Measurements from ENCODE around the gene ARHGAP19. TPM values are rescaled to one million over a fixed set of nuclear protein-coding genes. Genes with fewer than 3 reads are reported as not detected.

ARHGAP19 gene
- total and polyA plus RNA-seq, 9 of the 15 experiments (the other 6 are each of a cell fraction or from before 2014, with no cell fraction given): 14.8 to 49.5 (median 26.8) TPM

DNA sequence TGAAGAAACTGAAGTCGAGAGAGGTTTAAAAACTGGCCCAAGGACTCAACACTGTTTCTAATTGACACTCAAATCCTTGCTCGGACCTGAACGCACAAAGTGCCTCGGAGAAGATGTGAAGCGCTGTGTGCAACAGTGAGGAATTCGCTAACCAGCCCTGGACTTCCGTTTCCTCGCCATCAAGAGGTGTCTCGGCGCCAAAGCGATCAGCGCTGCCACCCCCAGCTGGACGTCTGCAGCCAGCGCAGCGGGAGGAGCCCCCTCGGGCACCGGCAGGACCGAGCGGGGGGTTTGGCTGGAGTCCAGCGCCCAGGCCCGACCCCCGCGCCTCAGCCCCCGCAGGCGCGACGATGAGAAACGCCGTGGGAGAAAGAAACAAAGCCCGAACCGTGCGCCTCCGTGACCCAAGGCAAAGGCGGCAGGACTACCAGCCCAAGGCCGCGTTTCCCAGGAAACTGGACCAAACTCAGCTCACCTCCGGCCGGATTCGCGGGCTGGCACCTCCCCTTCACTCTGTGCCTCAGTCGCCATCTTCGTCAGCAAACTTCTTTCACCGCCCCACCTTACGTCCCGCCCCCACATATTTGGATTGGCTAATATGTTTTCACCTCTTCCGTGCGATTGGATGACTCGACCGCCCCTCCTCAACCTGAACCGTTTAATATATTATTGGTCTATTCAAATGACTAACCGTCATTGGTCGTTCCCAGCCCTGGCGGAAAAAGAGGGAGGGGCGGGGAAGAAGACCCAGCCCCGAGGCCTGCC lies at the start of gene ARHGAP19 (continued):
- TF ChIP-seq, protein P1, sequence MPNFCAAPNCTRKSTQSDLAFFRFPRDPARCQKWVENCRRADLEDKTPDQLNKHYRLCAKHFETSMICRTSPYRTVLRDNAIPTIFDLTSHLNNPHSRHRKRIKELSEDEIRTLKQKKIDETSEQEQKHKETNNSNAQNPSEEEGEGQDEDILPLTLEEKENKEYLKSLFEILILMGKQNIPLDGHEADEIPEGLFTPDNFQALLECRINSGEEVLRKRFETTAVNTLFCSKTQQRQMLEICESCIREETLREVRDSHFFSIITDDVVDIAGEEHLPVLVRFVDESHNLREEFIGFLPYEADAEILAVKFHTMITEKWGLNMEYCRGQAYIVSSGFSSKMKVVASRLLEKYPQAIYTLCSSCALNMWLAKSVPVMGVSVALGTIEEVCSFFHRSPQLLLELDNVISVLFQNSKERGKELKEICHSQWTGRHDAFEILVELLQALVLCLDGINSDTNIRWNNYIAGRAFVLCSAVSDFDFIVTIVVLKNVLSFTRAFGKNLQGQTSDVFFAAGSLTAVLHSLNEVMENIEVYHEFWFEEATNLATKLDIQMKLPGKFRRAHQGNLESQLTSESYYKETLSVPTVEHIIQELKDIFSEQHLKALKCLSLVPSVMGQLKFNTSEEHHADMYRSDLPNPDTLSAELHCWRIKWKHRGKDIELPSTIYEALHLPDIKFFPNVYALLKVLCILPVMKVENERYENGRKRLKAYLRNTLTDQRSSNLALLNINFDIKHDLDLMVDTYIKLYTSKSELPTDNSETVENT (CRISPR knock-in tag; IDR thresholded peaks at IDR 0.05): peak; percentile 64; the same call in 1 of the 2 replicates
- TF ChIP-seq, protein P2, sequence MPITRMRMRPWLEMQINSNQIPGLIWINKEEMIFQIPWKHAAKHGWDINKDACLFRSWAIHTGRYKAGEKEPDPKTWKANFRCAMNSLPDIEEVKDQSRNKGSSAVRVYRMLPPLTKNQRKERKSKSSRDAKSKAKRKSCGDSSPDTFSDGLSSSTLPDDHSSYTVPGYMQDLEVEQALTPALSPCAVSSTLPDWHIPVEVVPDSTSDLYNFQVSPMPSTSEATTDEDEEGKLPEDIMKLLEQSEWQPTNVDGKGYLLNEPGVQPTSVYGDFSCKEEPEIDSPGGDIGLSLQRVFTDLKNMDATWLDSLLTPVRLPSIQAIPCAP (CRISPR knock-in tag; IDR thresholded peaks at IDR 0.05; ENCODE audit: borderline replicate concordance): no peak
- no peak for TF ChIP-seq MEF2D (tag; conservative IDR thresholded peaks at IDR 0.05; ENCODE audit: low read depth)
- no peak for TF ChIP-seq RUNX1 (IDR thresholded peaks at IDR 0.05; ENCODE audit: low read depth)
- peak; percentile 58 for TF ChIP-seq GABPB1 (CRISPR knock-in tag; IDR thresholded peaks at IDR 0.05)
- TF ChIP-seq RB1 (IDR thresholded peaks at IDR 0.05; ENCODE audit: low read depth): peak; percentile 73
- TF ChIP-seq KLF10 (CRISPR knock-in tag; IDR thresholded peaks at IDR 0.05): no peak
- no peak for TF ChIP-seq SRSF3 (IDR thresholded peaks at IDR 0.05; ENCODE audit: insufficient read depth, low read length)
- no peak for TF ChIP-seq SIN3B (IDR thresholded peaks at IDR 0.05; ENCODE audit: low read depth)
- TF ChIP-seq, protein P3, sequence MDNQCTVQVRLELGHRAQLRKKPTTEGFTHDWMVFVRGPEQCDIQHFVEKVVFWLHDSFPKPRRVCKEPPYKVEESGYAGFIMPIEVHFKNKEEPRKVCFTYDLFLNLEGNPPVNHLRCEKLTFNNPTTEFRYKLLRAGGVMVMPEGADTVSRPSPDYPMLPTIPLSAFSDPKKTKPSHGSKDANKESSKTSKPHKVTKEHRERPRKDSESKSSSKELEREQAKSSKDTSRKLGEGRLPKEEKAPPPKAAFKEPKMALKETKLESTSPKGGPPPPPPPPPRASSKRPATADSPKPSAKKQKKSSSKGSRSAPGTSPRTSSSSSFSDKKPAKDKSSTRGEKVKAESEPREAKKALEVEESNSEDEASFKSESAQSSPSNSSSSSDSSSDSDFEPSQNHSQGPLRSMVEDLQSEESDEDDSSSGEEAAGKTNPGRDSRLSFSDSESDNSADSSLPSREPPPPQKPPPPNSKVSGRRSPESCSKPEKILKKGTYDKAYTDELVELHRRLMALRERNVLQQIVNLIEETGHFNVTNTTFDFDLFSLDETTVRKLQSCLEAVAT (IDR thresholded peaks at IDR 0.05): 0 out of 4 replicates have a peak, but pooled peaks have one; percentile 33 to 45
- TF ChIP-seq ZNF707 (CRISPR knock-in tag; conservative IDR thresholded peaks at IDR 0.05): no peak
- TF ChIP-seq MITF (IDR thresholded peaks at IDR 0.05): no peak
- no peak for TF ChIP-seq CLOCK (CRISPR knock-in tag; IDR thresholded peaks at IDR 0.05; ENCODE audit: borderline replicate concordance)
- no peak for TF ChIP-seq ZNF696 (CRISPR knock-in tag; conservative IDR thresholded peaks at IDR 0.05)
- no peak for TF ChIP-seq MLX (CRISPR knock-in tag; conservative IDR thresholded peaks at IDR 0.05)
- no peak for TF ChIP-seq ZNF79 (CRISPR knock-in tag; IDR thresholded peaks at IDR 0.05; ENCODE audit: low read depth)
- TF ChIP-seq CXXC5 (CRISPR knock-in tag; IDR thresholded peaks at IDR 0.05): peak; percentile 51

Measured in K562 (cell line).